Stomach (tissue), 9 donors: ENCODE results near the gene PHF1. TPM values are rescaled to one million over a fixed set of nuclear protein-coding genes. Genes with fewer than 3 reads are reported as not detected.

Experiments used
- DNase-seq, 2 donors: peaks; one replicate each; pipeline versions ENCODE4 v3.0.0 to v3.0.0-alpha.2; 2013 to 2019
- H3K27ac ChIP-seq, 5 donors: fragments of 200-600 bp in 4 of 5; sonication (generic) in 4 of 5; one replicate each; pipeline ENCODE4 v1.5.1; 2013 to 2019; ENCODE audit warnings: mild to moderate bottlenecking in 1 of 5, moderate library complexity in 1 of 5
- H3K27me3 ChIP-seq, 3 donors: fragments of 200-600 bp; sonication (generic); one replicate each; pipeline ENCODE4 v1.5.1; 2017 to 2019; ENCODE audit warnings: mixed run types in 1 of 3
- H3K36me3 ChIP-seq, 4 donors: fragments of 200-600 bp; sonication (generic); 1 replicate in 3 of 4; 2 replicates in 1 of 4; pipeline ENCODE4 v1.5.1; 2016 to 2019
- H3K4me1 ChIP-seq, 4 donors: fragments of 200-600 bp; sonication (generic); one replicate each; pipeline ENCODE4 v1.5.1; 2016 to 2019
- H3K4me3 ChIP-seq, 4 donors: fragments of 200-600 bp; sonication (generic) in 3 of 4; one replicate each; pipeline ENCODE4 v1.5.1; 2016 to 2019; ENCODE audit warnings: mild to moderate bottlenecking in 1 of 4
- H3K9me3 ChIP-seq, 4 donors: fragments of 200-600 bp; sonication (generic); one replicate each; pipeline ENCODE4 v1.5.1; 2016 to 2019
- CTCF ChIP-seq, 7 experiments: fragments of 450-650 bp in 4 of 7; fragments of 200-600 bp in 3 of 7; sonication (generic) in 3 of 7; IDR thresholded peaks; one replicate each; pipeline ENCODE4 v1.5.1; 2016 to 2019; ENCODE audit warnings: antibody characterized with exemption in 7 of 7, control low read depth in 2 of 7, mild to moderate bottlenecking in 1 of 7
- EP300 ChIP-seq: sonication (generic); formaldehyde crosslinking; IDR thresholded peaks from one replicate; pipeline ENCODE4 v1.6.1; 2017; ENCODE audit warnings: antibody characterized with exemption
- POLR2A ChIP-seq, 4 donors: fragments of 450-650 bp; IDR thresholded peaks; one replicate each; pipeline ENCODE4 v1.6.1; 2016; ENCODE audit warnings: antibody characterized with exemption in 4 of 4, control low read depth in 2 of 4, mild to moderate bottlenecking in 1 of 4, moderate library complexity in 1 of 4
- POLR2AphosphoS5 ChIP-seq, 3 donors: sonication (generic); formaldehyde crosslinking; IDR thresholded peaks; one replicate each; pipeline ENCODE4 v1.6.1; 2016; ENCODE audit warnings: antibody characterized with exemption in 3 of 3
- WGBS, 5 donors: extraction: QIAGEN DNeasy Blood & Tissue Kit in 3 of 5; methylation state at CpG; one replicate each; pipeline versions ENCODE4 v1.1.5 to v1.1.7; 2013 to 2018; 5-methylcytosine and 5-hydroxymethylcytosine counted together
- intact Hi-C: fragments of 100-400 bp; cut with DNase I; formaldehyde crosslinking; loops from one replicate; pipeline ENCODE4 v1.15.1; 2023; ENCODE audit warnings: low total_unique reads
- polyA plus RNA-seq, 3 donors: library from polyadenylated mRNA; stranded (reverse); fragments of 200-250 nt; gene quantifications; one replicate each; pipeline ENCODE4 v1.2.3, GENCODE V29; 2013
- total RNA-seq, 5 donors: library from RNA; depleted of rRNA; stranded (reverse); fragments of >200 nt; gene quantifications; one replicate each; pipeline versions ENCODE4 v1.1.0 to v1.2.3, GENCODE V29; 2014 to 2016
- donor health status: healthy with polysubstance abuse.
- donor health status: Bipolar disorder and iron deficiency.
- donor health status: healthy.

Gene PHF1
- total and polyA plus RNA-seq, 8 donors, result 22.0 to 125 (median 69.4) TPM

GRCh38 chr6:33429750-33430052, 18.9 kb downstream of the PHF1 start:
- Histone ChIP-seq H3K27ac (peak overlapping the region in 3 of 5 donors; percentile 69 to 95 (median 94)), H3K4me3 (no peak overlapping the region), H3K4me1 (peaks cover 36 to 89% (median 64%) of the 10 kb centered on the region in 4 donors), H3K36me3 (peaks cover 0 to 8% (median 0%) of the 10 kb centered on the region in 4 donors), H3K27me3 (no peaks in the 10 kb centered on the region), H3K9me3 (no peaks in the 10 kb centered on the region)
- WGBS, 5 donors, result 33 to 44% (median 39%) methylated on average over 2 of the region's 2 CpGs
- TF ChIP-seq EP300 (no peak), POLR2AphosphoS5 (IDR thresholded peaks at IDR 0.05) (peak in 1 of 3 donors; percentile 25), POLR2A (IDR thresholded peaks at IDR 0.05) (no peak), CTCF (IDR thresholded peaks at IDR 0.05) (no peak)
- intact Hi-C loops, result no loop called here
- DNase-seq, result no peak

GRCh38 chr6:33430334-33430733, 19.5 kb downstream of the PHF1 start:
- peaks cover 31 to 83% (median 59%) of the 10 kb centered on the region in 4 donors for H3K4me1 ChIP-seq
- peaks cover 4 to 14% (median 4%) of the 10 kb centered on the region in 4 donors for H3K36me3 ChIP-seq
- TF ChIP-seq EP300 (no peak), CTCF (IDR thresholded peaks at IDR 0.05) (no peak), POLR2A (IDR thresholded peaks at IDR 0.05) (no peak), POLR2AphosphoS5 (IDR thresholded peaks at IDR 0.05) (no peak)
- H3K9me3 ChIP-seq, result no peaks in the 10 kb centered on the region
- no peak for DNase-seq
- no peak overlapping the region for H3K4me3 ChIP-seq
- peak overlapping the region in 2 of 5 donors; percentile 40 to 82 for H3K27ac ChIP-seq
- intact Hi-C loops, result no loop called here
- WGBS, 5 donors, result 39 to 63% (median 58%) methylated on average over 2 of the region's 2 CpGs
- H3K27me3 ChIP-seq, result no peaks in the 10 kb centered on the region

GRCh38 chr6:33430991-33431879, 20.4 kb downstream of the PHF1 start:
- no peak for TF ChIP-seq CTCF (IDR thresholded peaks at IDR 0.05)
- no peak for TF ChIP-seq EP300
- TF ChIP-seq POLR2AphosphoS5 (IDR thresholded peaks at IDR 0.05), result no peak
- TF ChIP-seq POLR2A (IDR thresholded peaks at IDR 0.05), result no peak
- no peaks in the 10 kb centered on the region for H3K27me3 ChIP-seq
- peak overlapping the region; percentile 7 to 29 (median 20) for H3K4me3 ChIP-seq
- peaks cover 13 to 23% (median 13%) of the 10 kb centered on the region in 4 donors for H3K36me3 ChIP-seq
- intact Hi-C loops, result no loop called here
- H3K9me3 ChIP-seq, result no peaks in the 10 kb centered on the region
- peak; percentile 43 to 93 for DNase-seq
- H3K4me1 ChIP-seq, result peaks cover 29 to 77% (median 54%) of the 10 kb centered on the region in 4 donors
- H3K27ac ChIP-seq, result peak overlapping the region in 2 of 5 donors; percentile 65 to 82
- WGBS, 5 donors, result 12 to 24% (median 21%) methylated on average over 9 to 12 of the region's 12 CpGs

- H3K9me3 ChIP-seq, result no peaks in the 10 kb centered on the region
- intact Hi-C loops, result no loop called here
- H3K4me3 ChIP-seq, result no peak overlapping the region
- no peaks in the 10 kb centered on the region for H3K27me3 ChIP-seq
- peak in 1 of 2 donors; percentile 55 for DNase-seq
- peak overlapping the region in 2 of 5 donors; percentile 65 to 82 for H3K27ac ChIP-seq
- WGBS, 5 donors, result 59 to 71% (median 60%) methylated on average over 11 to 12 of the region's 12 CpGs
- H3K36me3 ChIP-seq, result peaks cover 15 to 31% (median 21%) of the 10 kb centered on the region in 4 donors
- H3K4me1 ChIP-seq, result peaks cover 23 to 70% (median 46%) of the 10 kb centered on the region in 4 donors
- TF ChIP-seq POLR2A (IDR thresholded peaks at IDR 0.05), result no peak
- no peak for TF ChIP-seq POLR2AphosphoS5 (IDR thresholded peaks at IDR 0.05)
- no peak for TF ChIP-seq CTCF (IDR thresholded peaks at IDR 0.05)
- TF ChIP-seq EP300, result no peak
Observed at GRCh38 chr6:33431880-33432541, 21.2 kb downstream of the PHF1 start.
